Neural progenitor cell (in vitro differentiated cells): ENCODE results near the gene PDCD1.

ENCODE experiments used
- CTCF ChIP-seq: fragments of 200-600 bp; sonication (generic); IDR thresholded peaks from 2 replicates; pipeline ENCODE4 v1.5.1; 2017; ENCODE audit warnings: antibody characterized with exemption, mild to moderate bottlenecking
- EZH2 ChIP-seq: fragments of 200-600 bp; sonication (generic); IDR thresholded peaks from 2 replicates; pipeline ENCODE4 v1.6.1; 2017; ENCODE audit warnings: antibody characterized with exemption, mild to moderate bottlenecking, moderate library complexity
- EZH2phosphoT487 ChIP-seq: fragments of 200-600 bp; sonication (generic); IDR thresholded peaks from 2 replicates; pipeline ENCODE4 v1.6.1; 2017; ENCODE audit warnings: antibody characterized with exemption

DNA sequence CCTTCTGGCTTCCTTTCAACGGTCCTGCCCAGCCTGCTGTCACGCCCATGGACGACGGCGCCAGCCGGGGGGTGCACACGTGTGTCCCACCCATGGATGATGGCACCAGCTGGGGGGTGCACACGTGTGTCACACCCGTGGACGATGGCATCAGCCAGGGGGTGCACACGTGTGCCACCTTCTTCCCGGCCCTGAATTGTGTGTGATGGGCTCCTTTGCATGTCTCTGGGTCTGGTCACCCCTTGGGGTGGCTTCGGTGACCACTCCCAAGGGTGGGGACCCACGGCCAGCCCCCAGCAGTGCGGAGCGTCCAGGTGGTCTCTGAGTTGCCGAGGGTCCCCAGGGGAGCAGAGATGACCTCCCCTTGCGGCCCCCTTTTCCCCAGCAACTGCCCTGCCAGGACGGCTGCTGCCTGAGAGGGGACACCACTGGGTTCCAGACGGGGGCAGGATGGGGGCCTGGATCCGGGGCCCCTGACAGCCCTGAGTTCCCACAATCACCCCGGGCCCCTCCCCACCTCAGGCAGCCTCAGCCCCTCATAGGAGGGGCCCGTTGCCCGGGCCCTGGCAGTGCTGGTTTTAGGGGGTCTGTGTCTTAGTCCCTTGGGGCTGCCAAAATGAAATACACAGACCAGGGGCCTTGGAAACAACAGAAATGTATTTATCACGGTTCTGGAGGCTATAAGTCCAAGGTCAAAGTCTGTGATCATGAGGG lies 40.3 kb downstream of the PDCD1 start:
- no peak for TF ChIP-seq CTCF
- no peak for TF ChIP-seq EZH2
- TF ChIP-seq EZH2phosphoT487 = no peak
